GM10248 (cell line): ENCODE results near the gene CD300LG.
"Not testable (repeated sequence)": the region's sequence is repeated elsewhere in the genome, so short reads cannot be mapped to it uniquely, and the experiment has no call there.

ENCODE experiments used
- CTCF ChIA-PET: fragments of 300-600 bp; sonication (Branson Sonifier 250); formaldehyde crosslinking; extraction: SDS; loops from one replicate; lab custom pipeline; 2021; ENCODE audit warnings: antibody characterized with exemption; lab: Yijun Ruan, JAX
- POLR2A ChIA-PET: fragments of 350-650 bp; sonication (Branson Sonifier 250); formaldehyde crosslinking; extraction: SDS; loops from one replicate; lab custom pipeline; 2020; ENCODE audit warnings: antibody characterized with exemption; lab: Yijun Ruan, JAX
- DNase-seq: peaks from one replicate; pipeline ENCODE4 v3.0.0; 2012; ENCODE audit errors: extremely low spot score
- TF ChIP-seq, protein P1 (sequence below): IDR thresholded peaks from 2 replicates; pipeline ENCODE4 v1.5.1; 2012; ENCODE audit warnings: mild to moderate bottlenecking, low read depth; ENCODE audit errors: extremely low read depth, missing control alignments, control extremely low read depth

The CD300LG gene

DNA sequence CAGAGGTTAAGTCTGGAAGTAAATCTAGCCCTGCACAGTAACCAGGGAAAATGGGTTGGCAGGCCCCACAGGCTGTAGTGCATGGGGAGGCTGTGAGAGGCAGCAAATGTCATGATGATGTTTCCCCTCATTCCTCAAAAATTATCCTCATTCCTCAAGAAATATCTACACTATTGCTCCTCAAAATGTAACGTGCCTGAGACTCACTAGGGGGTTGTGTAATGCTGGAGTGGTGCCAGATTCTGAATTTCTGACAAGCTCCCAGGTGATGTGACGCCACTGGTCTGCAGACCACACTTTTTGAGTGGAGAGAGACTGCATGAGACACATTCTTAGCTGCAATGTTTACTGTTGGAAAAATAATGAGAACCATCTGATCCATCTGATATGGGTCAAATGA lies 12.9 kb upstream of the CD300LG start:
- CTCF ChIA-PET = interaction anchor here (1.2 kb wide), 1 partner anchor 11 kb away, joined by 5 read pairs; no protein-coding TSS in a partner anchor
- POLR2A ChIA-PET = no interaction called here
- TF ChIP-seq, protein P1, sequence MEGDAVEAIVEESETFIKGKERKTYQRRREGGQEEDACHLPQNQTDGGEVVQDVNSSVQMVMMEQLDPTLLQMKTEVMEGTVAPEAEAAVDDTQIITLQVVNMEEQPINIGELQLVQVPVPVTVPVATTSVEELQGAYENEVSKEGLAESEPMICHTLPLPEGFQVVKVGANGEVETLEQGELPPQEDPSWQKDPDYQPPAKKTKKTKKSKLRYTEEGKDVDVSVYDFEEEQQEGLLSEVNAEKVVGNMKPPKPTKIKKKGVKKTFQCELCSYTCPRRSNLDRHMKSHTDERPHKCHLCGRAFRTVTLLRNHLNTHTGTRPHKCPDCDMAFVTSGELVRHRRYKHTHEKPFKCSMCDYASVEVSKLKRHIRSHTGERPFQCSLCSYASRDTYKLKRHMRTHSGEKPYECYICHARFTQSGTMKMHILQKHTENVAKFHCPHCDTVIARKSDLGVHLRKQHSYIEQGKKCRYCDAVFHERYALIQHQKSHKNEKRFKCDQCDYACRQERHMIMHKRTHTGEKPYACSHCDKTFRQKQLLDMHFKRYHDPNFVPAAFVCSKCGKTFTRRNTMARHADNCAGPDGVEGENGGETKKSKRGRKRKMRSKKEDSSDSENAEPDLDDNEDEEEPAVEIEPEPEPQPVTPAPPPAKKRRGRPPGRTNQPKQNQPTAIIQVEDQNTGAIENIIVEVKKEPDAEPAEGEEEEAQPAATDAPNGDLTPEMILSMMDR = no peak
- no peak for DNase-seq

DNA sequence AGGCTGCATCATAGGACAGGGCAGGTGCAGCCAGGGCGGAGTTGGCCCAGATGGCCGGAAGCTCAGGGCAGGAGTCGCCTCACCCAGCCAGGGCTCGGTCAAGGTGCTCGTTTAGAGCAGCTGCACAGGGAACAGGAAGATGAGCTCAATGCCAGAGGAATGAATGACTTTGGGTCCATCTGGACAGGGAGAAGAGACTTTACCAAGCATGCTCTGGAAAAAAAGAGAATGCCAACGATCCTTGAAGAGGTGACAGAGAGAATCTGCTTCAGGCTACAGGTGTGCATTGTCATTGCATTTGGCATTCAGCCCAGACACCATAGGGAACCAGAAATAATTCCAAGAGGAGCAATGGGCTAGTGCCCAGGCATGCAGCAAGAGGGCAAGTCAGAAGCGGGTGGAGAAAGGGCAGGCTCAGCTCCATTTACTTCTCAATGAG lies 7.3 kb upstream of the CD300LG start:
- TF ChIP-seq, protein P1 = no peak
- DNase-seq = no peak
- ChIA-PET CTCF (interaction anchor here (1.5 kb wide), 1 partner anchor 150 kb away, joined by 3 read pairs; no protein-coding TSS in a partner anchor), POLR2A (no interaction called here)

DNA sequence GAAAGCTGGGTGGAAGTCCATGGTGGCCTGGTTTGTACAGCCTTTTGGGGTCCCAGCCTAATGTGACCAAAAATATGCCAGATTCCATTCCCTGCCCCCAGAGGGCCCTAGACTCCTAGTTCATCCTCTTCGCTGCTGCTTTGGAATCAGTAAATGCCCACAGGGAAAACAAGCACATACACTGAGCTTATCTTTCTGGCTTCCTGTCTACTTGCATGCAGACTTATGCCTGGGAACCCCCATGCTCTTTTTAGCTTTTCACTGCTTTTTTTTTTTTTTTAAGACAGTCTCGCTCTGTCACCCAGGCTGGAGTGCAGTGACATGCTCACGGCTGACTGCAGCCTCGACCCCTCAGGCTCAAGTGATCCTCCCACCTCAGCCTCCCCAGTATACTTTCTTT lies 6.2 kb upstream of the CD300LG start:
- TF ChIP-seq, protein P1 = no peak
- no peak for DNase-seq
- ChIA-PET POLR2A (interaction anchor here (0.7 kb wide), 1 partner anchor 17 kb away, joined by 3 read pairs; no protein-coding TSS in a partner anchor), CTCF (interaction anchor here (1.1 to 1.6 kb wide), 4 partner anchors 11 to 151 kb away, joined by 3 read pairs; no protein-coding TSS in a partner anchor)

DNA sequence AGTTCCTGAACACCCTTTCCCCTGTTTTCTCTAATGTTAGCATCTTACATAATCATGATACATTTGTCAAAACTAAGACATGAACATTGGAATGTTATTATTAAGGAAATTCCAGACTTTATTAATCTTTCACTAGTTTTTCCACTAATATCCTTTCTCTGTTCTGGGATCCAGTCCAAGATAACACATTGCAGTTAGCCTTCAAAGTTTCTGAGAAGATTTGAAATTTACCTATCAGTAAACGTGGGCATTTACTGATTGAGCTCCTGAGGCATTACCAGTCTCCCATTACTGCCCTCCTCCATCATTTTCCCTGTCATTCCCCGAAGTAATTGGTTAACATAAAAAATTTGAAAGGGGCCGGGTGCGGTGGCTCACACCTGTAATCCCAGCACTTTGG lies 5.7 kb upstream of the CD300LG start:
- TF ChIP-seq, protein P1 = no peak
- CTCF ChIA-PET = interaction anchor here (1.1 to 1.6 kb wide), 3 partner anchors 11 to 102 kb away, joined by 3 read pairs; no protein-coding TSS in a partner anchor

DNA sequence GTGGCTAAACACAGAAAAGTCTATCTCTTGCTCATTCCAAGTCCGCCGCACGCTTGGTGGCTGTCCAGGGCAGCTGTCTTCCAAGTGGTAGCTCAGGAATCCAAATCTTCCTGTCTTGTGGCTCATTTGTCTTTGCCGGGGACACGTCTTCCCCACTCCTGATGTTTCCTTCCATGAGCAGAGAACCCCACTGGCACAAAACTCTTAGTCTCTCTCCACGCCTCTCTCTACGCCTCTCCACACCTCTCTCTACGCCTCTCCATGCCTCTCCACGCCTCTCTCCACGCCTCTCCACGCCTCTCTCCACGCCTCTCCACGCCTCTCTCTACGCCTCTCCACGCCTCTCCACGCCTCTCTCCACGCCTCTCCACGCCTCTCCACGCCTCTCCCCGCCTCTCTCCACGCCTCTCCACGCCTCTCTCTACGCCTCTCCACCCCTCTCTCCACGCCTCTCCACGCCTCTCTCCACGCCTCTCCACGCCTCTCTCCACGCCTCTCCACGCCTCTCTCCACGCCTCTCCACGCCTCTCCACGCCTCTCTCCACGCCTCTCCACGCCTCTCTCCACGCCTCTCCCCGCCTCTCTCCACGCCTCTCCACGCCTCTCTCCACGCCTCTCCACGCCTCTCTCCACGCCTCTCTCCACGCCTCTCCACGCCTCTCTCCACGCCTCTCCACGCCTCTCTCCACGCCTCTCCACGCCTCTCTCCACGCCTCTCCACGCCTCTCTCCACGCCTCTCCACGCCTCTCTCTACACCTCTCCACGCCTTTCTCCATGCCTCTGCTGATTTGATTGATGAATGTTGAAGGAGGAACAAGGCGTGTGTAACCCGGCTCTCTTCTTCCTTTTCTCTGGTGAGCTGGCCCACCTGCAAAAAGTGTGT lies 4.6 kb upstream of the CD300LG start:
- POLR2A ChIA-PET, DNase-seq: not testable (repeated sequence)
- CTCF ChIA-PET = interaction anchor here (1.3 to 1.6 kb wide), 2 partner anchors 38 to 101 kb away, joined by 3 read pairs; no protein-coding TSS in a partner anchor

More for the DNA sequence above, 5.7 kb upstream of the CD300LG start:
- DNase-seq = no peak
- POLR2A ChIA-PET = no interaction called here

DNA sequence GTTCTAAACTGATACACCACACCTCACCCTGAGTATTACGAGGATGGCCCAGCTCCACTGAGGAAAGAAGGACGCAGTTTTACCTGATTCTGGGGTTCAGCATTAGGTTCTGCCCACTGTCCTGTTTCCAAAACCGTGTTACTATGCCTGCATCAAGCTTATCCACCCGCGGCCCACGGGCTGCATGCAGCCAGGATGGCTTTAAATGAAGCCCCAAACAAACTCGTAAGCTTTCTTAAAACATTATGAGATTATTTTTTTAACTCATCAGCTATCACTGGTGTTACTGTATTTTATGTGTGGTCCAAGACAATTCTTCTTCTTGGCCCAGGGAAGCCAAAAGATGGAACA lies 4.0 kb upstream of the CD300LG start:
- TF ChIP-seq, protein P1 = no peak
- CTCF ChIA-PET = no interaction called here
- POLR2A ChIA-PET = no interaction called here
- no peak for DNase-seq

DNA sequence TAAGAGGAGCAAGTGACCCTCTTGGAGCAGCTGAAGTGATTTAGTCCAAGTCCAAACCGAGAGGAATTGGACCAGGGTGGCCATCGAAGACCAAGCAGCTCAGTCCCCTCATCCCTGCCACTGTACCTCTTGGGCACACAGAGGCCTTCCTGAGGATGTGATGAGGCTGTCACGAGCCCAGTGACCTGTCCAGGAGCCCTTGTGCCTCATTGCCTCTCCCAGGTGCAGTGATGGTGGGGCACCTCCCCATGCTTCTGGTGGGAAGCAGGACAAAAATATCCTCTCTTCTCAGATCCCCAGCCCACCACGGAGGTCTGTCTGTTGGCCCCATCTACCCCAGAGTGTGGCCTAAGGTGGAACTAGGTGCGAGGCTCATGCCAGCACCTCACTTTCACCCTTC lies 2.7 kb upstream of the CD300LG start:
- POLR2A ChIA-PET = no interaction called here
- DNase-seq = no peak
- TF ChIP-seq, protein P1 = no peak
- CTCF ChIA-PET = interaction anchor here (0.6 to 5.2 kb wide), 6 partner anchors 12 to 267 kb away, joined by 3 to 46 read pairs (median 11); no protein-coding TSS in a partner anchor
